ENCODE results near the gene ADGRV1. TPM values are rescaled to one million over a fixed set of nuclear protein-coding genes. Genes with fewer than 3 reads are reported as not detected.

The ADGRV1 gene
- total and polyA plus RNA-seq, 9 of the 15 experiments (the other 6 are each of a cell fraction or from before 2014, with no cell fraction given): 21.7 to 156 (median 58.2) TPM

GRCh38 chr5:90560771-90561170, 2.2 kb downstream of the ADGRV1 start:
- no TSS peak for BruUV-seq (replicated peaks)
- H3K9ac ChIP-seq (ENCODE audit: insufficient read depth in 1 of 2, low read depth in 2 of 2, low read length in 2 of 2): peak overlapping the region in 1 of 2 experiments; percentile 30; a peak in 2 of 4 replicates
- H3K36me3 ChIP-seq (ENCODE audit: control insufficient read depth, insufficient read depth, low read length): no peaks in the 10 kb centered on the region
- H4K20me1 ChIP-seq (replicated peaks; ENCODE audit: control insufficient read depth, insufficient read depth, low read length): no peaks in the 10 kb centered on the region
- TF ChIP-seq CHAMP1 (IDR thresholded peaks at IDR 0.05) (no peak), RHOXF2B (CRISPR knock-in tag; conservative IDR thresholded peaks at IDR 0.05) (no peak), ZBTB8A (IDR thresholded peaks at IDR 0.05; ENCODE audit: partially characterized antibody) (no peak)
- no peaks in the 10 kb centered on the region for H3K9me3 ChIP-seq (replicated peaks; ENCODE audit: control insufficient read depth, insufficient read depth, low read depth, low read length)
- no peaks in the 10 kb centered on the region for H3K9me1 ChIP-seq (ENCODE audit: control insufficient read depth, insufficient read depth, low read length)
- ATAC-seq (no peak), DNase-seq (ENCODE audit: extremely low read depth in 1 of 4, low spot score in 3 of 4) (no peak), FAIRE-seq (no peak)
- no peak overlapping the region for H2AFZ ChIP-seq (ENCODE audit: low read depth, low read length)
- ChIA-PET CTCF (ENCODE audit: low intra/inter-chr PET ratio) (no interaction called here), POLR2A (no interaction called here)
- H3K4me2 ChIP-seq (ENCODE audit: insufficient read depth, low read length): peak overlapping the region; percentile 17; the same call in 1 of the 2 replicates
- 39% methylated on average over 2 of the region's 2 CpGs for WGBS (ENCODE audit: insufficient coverage, low coverage, missing lambda C conversion rate)
- peaks cover 4 to 10% of the 10 kb centered on the region in 2 experiments; a peak in 4 of 5 replicates for H3K4me1 ChIP-seq (replicated peaks in 1 of 2; ENCODE audit: control insufficient read depth in 2 of 2, insufficient read depth in 2 of 2, low read length in 2 of 2)
- H3K79me2 ChIP-seq (ENCODE audit: control insufficient read depth, insufficient read depth, low read length): peaks cover 51% of the 10 kb centered on the region
- no peak overlapping the region; the same call in 2 of the 3 replicates for H3K27ac ChIP-seq (ENCODE audit: extremely low read depth, low read depth, low read length)
- in situ Hi-C loops (cut with MboI) (no loop called here), intact Hi-C loops (cut with micrococcal nuclease) (no loop called here)
- no peaks in the 10 kb centered on the region for H3K27me3 ChIP-seq (ENCODE audit: control insufficient read depth in 2 of 2, insufficient read depth in 2 of 2, low read length in 2 of 2)
- H3K4me3 ChIP-seq: no peak overlapping the region; the same call in 1 of the 2 replicates

Data from K562 (cell line).